Uterus (tissue), 2 donors: ENCODE measurements around the gene PRPF18.

Experiments
- CTCF ChIP-seq, 4 experiments: fragments of 200-600 bp in 2 of 4; fragments of 450-650 bp in 2 of 4; sonication (generic) in 2 of 4; IDR thresholded peaks; one replicate each; pipeline ENCODE4 v1.5.1; 2016 to 2019; ENCODE audit warnings: antibody characterized with exemption in 4 of 4, mild to moderate bottlenecking in 2 of 4, moderate library complexity in 1 of 4
- POLR2A ChIP-seq, 2 donors: fragments of 450-650 bp; IDR thresholded peaks; one replicate each; pipeline ENCODE4 v1.6.1; 2016; ENCODE audit warnings: antibody characterized with exemption in 2 of 2, mild to moderate bottlenecking in 1 of 2, moderate library complexity in 1 of 2

DNA sequence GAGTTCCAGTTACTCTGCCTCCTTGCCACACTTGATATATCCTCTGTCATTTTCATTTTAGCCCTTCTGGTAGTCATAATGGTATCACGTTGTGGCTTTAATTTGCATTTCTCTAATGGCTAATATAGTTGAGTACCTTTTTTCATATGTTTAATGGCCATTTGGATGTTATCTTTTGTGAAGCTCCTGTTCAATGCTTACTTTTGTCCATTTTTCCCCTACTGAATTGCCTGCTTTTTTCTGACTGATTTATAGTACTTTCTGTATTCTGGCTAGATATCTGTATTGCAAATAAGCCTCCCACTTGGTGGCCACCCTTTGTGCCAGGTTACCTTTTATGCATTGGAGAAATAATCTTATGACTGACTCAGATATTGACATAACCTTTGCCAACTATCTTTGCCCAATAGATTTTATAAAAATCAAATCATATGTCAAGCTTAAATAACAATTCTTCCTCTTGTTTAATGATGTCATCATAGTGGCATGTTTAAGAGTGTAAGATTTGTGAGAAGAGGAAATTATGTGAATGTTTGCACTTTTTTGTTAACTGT lies 50.6 kb downstream of the PRPF18 start:
- no peak for TF ChIP-seq CTCF (IDR thresholded peaks at IDR 0.05)
- TF ChIP-seq POLR2A (IDR thresholded peaks at IDR 0.05), result no peak
